BJ (cell line): ENCODE measurements around the gene SAMD4B. TPM values are rescaled to one million over a fixed set of nuclear protein-coding genes. Genes with fewer than 3 reads are reported as not detected.

Source experiments
- CTCF ChIA-PET: fragments of 350-600 bp; formaldehyde crosslinking; extraction: SDS; loops from one replicate; lab custom pipeline; 2021; ENCODE audit warnings: antibody characterized with exemption, inconsistent platforms; lab: Yijun Ruan, JAX
- POLR2A ChIA-PET: fragments of 300-600 bp; sonication (Branson Sonifier 250); formaldehyde crosslinking; extraction: SDS; loops from one replicate; lab custom pipeline; 2021; ENCODE audit warnings: antibody characterized with exemption; lab: Charles Lee
- DNase-seq: peaks from one replicate; pipeline ENCODE4 v3.0.0-alpha.2; 2011; ENCODE audit warnings: low read depth
- H3K27me3 ChIP-seq: 2 replicates; pipeline ENCODE4 v1.6.0; 2011; ENCODE audit warnings: low read length; ENCODE audit not compliant: control insufficient read depth, insufficient read depth
- H3K36me3 ChIP-seq: 2 replicates; pipeline ENCODE4 v1.5.1; 2011; ENCODE audit warnings: low read length; ENCODE audit not compliant: control insufficient read depth, insufficient read depth
- H3K4me3 ChIP-seq: 2 replicates; pipeline ENCODE4 v1.5.1; 2011; ENCODE audit warnings: low read depth, mild to moderate bottlenecking, control low read depth, low read length
- CTCF ChIP-seq: IDR thresholded peaks from 2 replicates; pipeline ENCODE4 v1.5.1; 2011; ENCODE audit warnings: low read depth, mild to moderate bottlenecking, control low read depth, inconsistent platforms, low read length, moderate library complexity; ENCODE audit not compliant: insufficient read depth
- polyA plus RNA-seq: library from polyadenylated mRNA; depleted of rRNA; stranded (reverse); fragments of >200 nt; gene quantifications from 2 replicates; pipeline ENCODE4 v1.2.3, GENCODE V29; 2011

SAMD4B gene
- polyA plus RNA-seq, 1 experiment: 75.7 TPM

- H3K27me3 ChIP-seq: peaks cover 9% of the 10 kb centered on the region
- H3K4me3 ChIP-seq: no peak overlapping the region
- POLR2A ChIA-PET: no interaction called here
- H3K36me3 ChIP-seq: no peaks in the 10 kb centered on the region
- no peak for TF ChIP-seq CTCF
- CTCF ChIA-PET: interaction anchor here (1.8 kb wide), 1 partner anchor 214 kb away, joined by 3 read pairs; no protein-coding TSS in a partner anchor
- no peak for DNase-seq
Observed at GRCh38 chr19:39324242-39324842, 17.9 kb upstream of the SAMD4B start.

- H3K27me3 ChIP-seq: peaks cover 5% of the 10 kb centered on the region
- no peak for TF ChIP-seq CTCF
- POLR2A ChIA-PET: interaction anchor here (0.6 kb wide), 1 partner anchor 16 kb away, joined by 3 read pairs; the partner anchor contains the start of gene SAMD4B
- H3K36me3 ChIP-seq: no peaks in the 10 kb centered on the region
- CTCF ChIA-PET: interaction anchor here (0.5 to 5.5 kb wide), 6 partner anchors 10 to 216 kb away, joined by 3 to 57 read pairs (median 5); partner anchors contain the start of genes GMFG and IFNL1
- no peak overlapping the region for H3K4me3 ChIP-seq
- no peak for DNase-seq
Observed at GRCh38 chr19:39325778-39326665, 16.2 kb upstream of the SAMD4B start.

- ChIA-PET CTCF (interaction anchor here (0.6 to 5.5 kb wide), 20 partner anchors 9 to 276 kb away, joined by 3 to 57 read pairs (median 4); partner anchors contain the start of genes MED29, PAF1 and SAMD4B), POLR2A (no interaction called here)
- DNase-seq: no peak
- Histone ChIP-seq H3K27me3 (peaks cover 1% of the 10 kb centered on the region), H3K4me3 (no peak overlapping the region), H3K36me3 (no peaks in the 10 kb centered on the region)
- TF ChIP-seq CTCF: no peak
Observed at GRCh38 chr19:39327363-39328045, 14.7 kb upstream of the SAMD4B start.

GRCh38 chr19:39328046-39328705 is 14.0 kb upstream of the SAMD4B start:
- Histone ChIP-seq H3K27me3 (peaks cover 1% of the 10 kb centered on the region), H3K36me3 (no peaks in the 10 kb centered on the region), H3K4me3 (no peak overlapping the region)
- ChIA-PET CTCF (interaction anchor here (0.6 to 5.5 kb wide), 22 partner anchors 8 to 277 kb away, joined by 3 to 57 read pairs (median 4); partner anchors contain the start of genes MED29, PAF1 and SAMD4B), POLR2A (no interaction called here)
- peak; percentile 98 for TF ChIP-seq CTCF
- DNase-seq: no peak
